HepG2 (cell line): Measurements from ENCODE around the gene FAM174B.

Experiments
- EED ChIP-seq: sonication (generic); formaldehyde crosslinking; IDR thresholded peaks from 2 replicates; pipeline ENCODE4 v1.5.0; 2020; ENCODE audit warnings: mild to moderate bottlenecking, missing genetic modification reagents
- EZH2 ChIP-seq: conservative IDR thresholded peaks from 2 replicates; pipeline ENCODE4 v1.6.1; 2012; ENCODE audit warnings: mild to moderate bottlenecking, low read depth, low read length, moderate library complexity
- HNRNPL ChIP-seq: fragments of 200-400 bp; formaldehyde crosslinking; IDR thresholded peaks from 2 replicates; pipeline ENCODE4 v1.6.1; 2017; ENCODE audit warnings: mild to moderate bottlenecking, low read depth, low read length
- POLR2A ChIP-seq, 2 experiments: IDR thresholded peaks; 2 replicates each; pipeline ENCODE4 v1.6.1; 2011; ENCODE audit warnings: low read depth in 2 of 2, low read length in 2 of 2, mild to moderate bottlenecking in 1 of 2, moderate library complexity in 1 of 2; ENCODE audit not compliant: insufficient read depth in 1 of 2
- TP53 ChIP-seq: sonication (generic); formaldehyde crosslinking; conservative IDR thresholded peaks from 2 replicates; pipeline ENCODE4 v1.4.0; 2020; ENCODE audit warnings: missing genetic modification reagents
- TF ChIP-seq, protein P1 (sequence below): sonication (generic); formaldehyde crosslinking; IDR thresholded peaks from 2 replicates; pipeline ENCODE4 v1.8.1; 2023; ENCODE audit warnings: mild to moderate bottlenecking, missing genetic modification reagents, borderline replicate concordance

DNA sequence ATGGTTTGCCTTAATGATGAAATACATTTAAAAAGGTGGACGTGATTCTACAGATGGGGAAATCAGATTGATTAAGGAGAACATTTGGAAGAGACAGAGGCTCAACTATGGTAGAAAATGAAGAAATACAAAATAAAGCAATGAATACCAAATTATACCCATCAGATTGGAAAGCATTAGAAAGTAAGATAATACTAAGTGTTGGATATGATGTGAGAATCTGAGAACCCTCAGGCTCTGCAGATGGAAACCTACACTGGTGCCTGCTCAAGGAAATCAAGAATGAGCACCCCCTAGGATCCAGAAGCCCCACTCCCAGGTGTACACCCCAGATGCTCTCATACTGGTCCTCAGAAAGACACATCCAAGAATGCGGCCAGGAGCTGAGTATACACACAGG is 4.6 kb downstream of the FAM174B start:
- TF ChIP-seq EZH2 (no peak), HNRNPL (no peak), POLR2A (IDR thresholded peaks at IDR 0.05; ENCODE audit: insufficient read depth in 1 of 2, low read depth in 2 of 2, low read length in 2 of 2) (no peak), EED (CRISPR knock-in tag) (no peak), TP53 (CRISPR knock-in tag) (no peak)
- TF ChIP-seq, protein P1, sequence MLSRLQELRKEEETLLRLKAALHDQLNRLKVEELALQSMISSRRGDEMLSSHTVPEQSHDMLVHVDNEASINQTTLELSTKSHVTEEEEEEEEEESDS (CRISPR knock-in tag) = no peak
